HEK293 (cell line): Measurements from ENCODE around the gene AAR2.

ENCODE experiments used
- CTCF ChIA-PET: fragments of 350-600 bp; formaldehyde crosslinking; extraction: SDS; loops from one replicate; lab custom pipeline; 2021; ENCODE audit warnings: antibody characterized with exemption; lab: Yijun Ruan, JAX
- POLR2A ChIA-PET: fragments of 300-600 bp; formaldehyde crosslinking; extraction: SDS; loops from one replicate; lab custom pipeline; 2020; ENCODE audit warnings: antibody characterized with exemption, inconsistent platforms; lab: Yijun Ruan, JAX
- H3K27ac ChIP-seq: fragments of 200-500 bp; sonication (Bioruptor generic); 2 replicates; pipeline ENCODE4 v1.5.1; 2014; ENCODE audit warnings: low read depth, low read length, control low read depth, inconsistent platforms; ENCODE audit errors: extremely low read depth
- H3K36me3 ChIP-seq, 2 experiments: fragments of 200-500 bp in 1 of 2; sonication (Bioruptor generic) in 1 of 2; 1 replicate in 1 of 2; 2 replicates in 1 of 2; pipeline ENCODE4 v1.5.1; 2014 to 2017; ENCODE audit warnings: inconsistent platforms in 2 of 2, low read length in 2 of 2; ENCODE audit not compliant: control insufficient read depth in 2 of 2, insufficient read depth in 1 of 2
- H3K4me1 ChIP-seq: fragments of 200-500 bp; sonication (Bioruptor generic); 2 replicates; pipeline ENCODE4 v1.5.1; 2014; ENCODE audit warnings: mild to moderate bottlenecking, low read length, inconsistent platforms; ENCODE audit not compliant: control insufficient read depth, insufficient read depth
- H3K4me3 ChIP-seq: 2 replicates; pipeline ENCODE4 v1.5.1; 2011; ENCODE audit warnings: low read depth, mild to moderate bottlenecking, control low read depth, low read length, moderate library complexity
- H3K9me3 ChIP-seq: fragments of 200-500 bp; sonication (Bioruptor generic); 2 replicates; pipeline ENCODE4 v1.5.1; 2014; ENCODE audit warnings: low read depth, low read length, inconsistent platforms; ENCODE audit not compliant: control insufficient read depth, insufficient read depth
- GLIS1 ChIP-seq: fragments of 450-650 bp; formaldehyde crosslinking; IDR thresholded peaks from 2 replicates; pipeline ENCODE4 v1.5.1; 2016; ENCODE audit warnings: missing biosample characterization, missing genetic modification characterization
- OSR2 ChIP-seq: fragments of 450-650 bp; formaldehyde crosslinking; IDR thresholded peaks from 2 replicates; pipeline ENCODE4 v1.5.1; 2016; ENCODE audit warnings: missing biosample characterization, missing genetic modification characterization
- PRDM10 ChIP-seq: fragments of 450-650 bp; formaldehyde crosslinking; IDR thresholded peaks from 2 replicates; pipeline ENCODE4 v1.5.1; 2016; ENCODE audit warnings: missing biosample characterization, missing genetic modification characterization
- REPIN1 ChIP-seq: fragments of 450-650 bp; formaldehyde crosslinking; IDR thresholded peaks from 2 replicates; pipeline ENCODE4 v1.5.1; 2017; ENCODE audit warnings: missing biosample characterization, missing genetic modification characterization, low read depth
- WT1 ChIP-seq: fragments of 450-650 bp; formaldehyde crosslinking; IDR thresholded peaks from 2 replicates; pipeline ENCODE4 v1.5.1; 2016; ENCODE audit warnings: missing biosample characterization, missing genetic modification characterization
- YY1 ChIP-seq: fragments of 450-650 bp; formaldehyde crosslinking; IDR thresholded peaks from 2 replicates; pipeline ENCODE4 v1.5.1; 2018; ENCODE audit warnings: missing biosample characterization, missing genetic modification characterization
- ZBTB1 ChIP-seq: fragments of 450-650 bp; formaldehyde crosslinking; IDR thresholded peaks from 2 replicates; pipeline ENCODE4 v1.5.1; 2016; ENCODE audit warnings: missing biosample characterization, missing genetic modification characterization
- ZBTB17 ChIP-seq: fragments of 450-650 bp; formaldehyde crosslinking; IDR thresholded peaks from 2 replicates; pipeline ENCODE4 v1.5.1; 2016; ENCODE audit warnings: missing biosample characterization, missing genetic modification characterization
- ZFP41 ChIP-seq: fragments of 450-650 bp; formaldehyde crosslinking; IDR thresholded peaks from 2 replicates; pipeline ENCODE4 v1.5.1; 2016; ENCODE audit warnings: missing biosample characterization, missing genetic modification characterization, borderline replicate concordance
- ZIC2 ChIP-seq: fragments of 450-650 bp; formaldehyde crosslinking; IDR thresholded peaks from 2 replicates; pipeline ENCODE4 v1.5.1; 2016; ENCODE audit warnings: missing biosample characterization, missing genetic modification characterization
- ZNF112 ChIP-seq: fragments of 450-650 bp; formaldehyde crosslinking; IDR thresholded peaks from 2 replicates; pipeline ENCODE4 v1.5.0; 2017; ENCODE audit warnings: missing biosample characterization, missing genetic modification characterization
- ZNF174 ChIP-seq: fragments of 450-650 bp; formaldehyde crosslinking; IDR thresholded peaks from 2 replicates; pipeline ENCODE4 v1.5.0; 2017; ENCODE audit warnings: missing biosample characterization, mild to moderate bottlenecking, missing genetic modification characterization
- ZNF248 ChIP-seq: fragments of 450-650 bp; formaldehyde crosslinking; IDR thresholded peaks from 2 replicates; pipeline ENCODE4 v1.5.1; 2017; ENCODE audit warnings: missing biosample characterization, missing genetic modification characterization
- ZNF404 ChIP-seq: fragments of 450-650 bp; formaldehyde crosslinking; IDR thresholded peaks from 2 replicates; pipeline ENCODE4 v1.5.1; 2017; ENCODE audit warnings: missing biosample characterization, missing genetic modification characterization
- ZNF600 ChIP-seq: fragments of 450-650 bp; formaldehyde crosslinking; IDR thresholded peaks from 2 replicates; pipeline ENCODE4 v1.5.1; 2016; ENCODE audit warnings: missing biosample characterization, missing genetic modification characterization
- ZNF639 ChIP-seq: fragments of 450-650 bp; formaldehyde crosslinking; IDR thresholded peaks from 2 replicates; pipeline ENCODE4 v1.5.1; 2016; ENCODE audit warnings: missing biosample characterization, missing genetic modification characterization
- ZNF777 ChIP-seq: fragments of 450-650 bp; formaldehyde crosslinking; IDR thresholded peaks from 2 replicates; pipeline ENCODE4 v1.5.1; 2017; ENCODE audit warnings: missing biosample characterization, missing genetic modification characterization, borderline replicate concordance
- ZSCAN16 ChIP-seq: fragments of 450-650 bp; formaldehyde crosslinking; IDR thresholded peaks from 2 replicates; pipeline ENCODE4 v1.5.1; 2016; ENCODE audit warnings: missing biosample characterization, missing genetic modification characterization
- TF ChIP-seq, protein P1 (sequence below): fragments of 450-650 bp; formaldehyde crosslinking; IDR thresholded peaks from 2 replicates; pipeline ENCODE4 v1.5.1; 2016; ENCODE audit warnings: missing biosample characterization, missing genetic modification characterization, borderline replicate concordance
- TF ChIP-seq, protein P2 (sequence below): fragments of 450-650 bp; formaldehyde crosslinking; IDR thresholded peaks from 2 replicates; pipeline ENCODE4 v1.5.1; 2016; ENCODE audit warnings: missing biosample characterization, missing genetic modification characterization

Gene AAR2

DNA sequence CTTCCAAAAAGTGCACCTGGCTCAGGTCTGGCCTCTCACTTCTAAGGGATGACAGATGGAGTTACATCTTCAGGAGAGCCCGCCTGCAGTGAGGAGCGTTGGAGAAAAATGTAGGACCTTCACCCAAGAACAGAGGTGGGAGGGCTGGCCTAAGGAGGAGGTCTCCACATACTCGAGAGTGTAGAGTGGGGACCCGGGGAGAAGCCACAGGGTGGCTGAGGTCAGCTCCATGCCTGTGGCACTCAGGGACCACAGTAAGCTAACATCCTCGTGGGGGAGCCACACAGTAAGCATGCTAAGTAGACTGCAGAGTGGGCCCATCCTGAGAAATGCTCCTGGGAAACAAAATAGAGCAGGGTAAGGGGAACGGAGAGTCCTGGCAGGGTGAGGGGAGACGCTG, 24.0 kb downstream of the AAR2 start:
- H3K4me1 ChIP-seq = no peaks in the 10 kb centered on the region
- TF ChIP-seq PRDM10 (tag by site-specific recombination) = 0 out of 2 replicates have a peak, but pooled peaks have one; percentile 25
- TF ChIP-seq ZBTB17 (tag by site-specific recombination) = 0 out of 2 replicates have a peak, but pooled peaks have one; percentile 25
- TF ChIP-seq ZNF777 (tag by site-specific recombination) = no peak
- TF ChIP-seq ZIC2 = peak; percentile 88
- TF ChIP-seq, all 188 proteins: peak for 3
- H3K36me3 ChIP-seq = peaks cover 0 to 22% of the 10 kb centered on the region in 2 experiments; a peak in 1 of 3 replicates
- no peaks in the 10 kb centered on the region for H3K9me3 ChIP-seq
- no peak overlapping the region for H3K27ac ChIP-seq
- CTCF ChIA-PET = interaction anchor here (0.8 kb wide), 1 partner anchor 179 kb away, joined by 3 read pairs; no protein-coding TSS in a partner anchor
- no peak overlapping the region for H3K4me3 ChIP-seq
- POLR2A ChIA-PET = no interaction called here

GRCh38 chr20:36261389-36262105, 25.3 kb downstream of the AAR2 start:
- H3K9me3 ChIP-seq = no peaks in the 10 kb centered on the region
- no peak overlapping the region for H3K4me3 ChIP-seq
- ChIA-PET POLR2A (no interaction called here), CTCF (no interaction called here)
- TF ChIP-seq YY1 (tag by site-specific recombination) (no peak), OSR2 (peak; percentile 95), ZFP41 (no peak), GLIS1 (tag by site-specific recombination) (peak; percentile 90), ZNF112 (no peak), ZBTB1 (tag by site-specific recombination) (no peak), ZNF248 (no peak), ZNF639 (tag by site-specific recombination) (no peak), ZNF174 (no peak), ZNF404 (tag by site-specific recombination) (no peak), WT1 (tag by site-specific recombination) (no peak), ZNF600 (peak; percentile 76; the same call in 1 of the 2 replicates), REPIN1 (tag by site-specific recombination) (no peak), ZSCAN16 (tag by site-specific recombination) (no peak)
- TF ChIP-seq, protein P1, sequence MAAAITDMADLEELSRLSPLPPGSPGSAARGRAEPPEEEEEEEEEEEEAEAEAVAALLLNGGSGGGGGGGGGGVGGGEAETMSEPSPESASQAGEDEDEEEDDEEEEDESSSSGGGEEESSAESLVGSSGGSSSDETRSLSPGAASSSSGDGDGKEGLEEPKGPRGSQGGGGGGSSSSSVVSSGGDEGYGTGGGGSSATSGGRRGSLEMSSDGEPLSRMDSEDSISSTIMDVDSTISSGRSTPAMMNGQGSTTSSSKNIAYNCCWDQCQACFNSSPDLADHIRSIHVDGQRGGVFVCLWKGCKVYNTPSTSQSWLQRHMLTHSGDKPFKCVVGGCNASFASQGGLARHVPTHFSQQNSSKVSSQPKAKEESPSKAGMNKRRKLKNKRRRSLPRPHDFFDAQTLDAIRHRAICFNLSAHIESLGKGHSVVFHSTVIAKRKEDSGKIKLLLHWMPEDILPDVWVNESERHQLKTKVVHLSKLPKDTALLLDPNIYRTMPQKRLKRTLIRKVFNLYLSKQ (tag by site-specific recombination) = no peak
- TF ChIP-seq, protein P2, sequence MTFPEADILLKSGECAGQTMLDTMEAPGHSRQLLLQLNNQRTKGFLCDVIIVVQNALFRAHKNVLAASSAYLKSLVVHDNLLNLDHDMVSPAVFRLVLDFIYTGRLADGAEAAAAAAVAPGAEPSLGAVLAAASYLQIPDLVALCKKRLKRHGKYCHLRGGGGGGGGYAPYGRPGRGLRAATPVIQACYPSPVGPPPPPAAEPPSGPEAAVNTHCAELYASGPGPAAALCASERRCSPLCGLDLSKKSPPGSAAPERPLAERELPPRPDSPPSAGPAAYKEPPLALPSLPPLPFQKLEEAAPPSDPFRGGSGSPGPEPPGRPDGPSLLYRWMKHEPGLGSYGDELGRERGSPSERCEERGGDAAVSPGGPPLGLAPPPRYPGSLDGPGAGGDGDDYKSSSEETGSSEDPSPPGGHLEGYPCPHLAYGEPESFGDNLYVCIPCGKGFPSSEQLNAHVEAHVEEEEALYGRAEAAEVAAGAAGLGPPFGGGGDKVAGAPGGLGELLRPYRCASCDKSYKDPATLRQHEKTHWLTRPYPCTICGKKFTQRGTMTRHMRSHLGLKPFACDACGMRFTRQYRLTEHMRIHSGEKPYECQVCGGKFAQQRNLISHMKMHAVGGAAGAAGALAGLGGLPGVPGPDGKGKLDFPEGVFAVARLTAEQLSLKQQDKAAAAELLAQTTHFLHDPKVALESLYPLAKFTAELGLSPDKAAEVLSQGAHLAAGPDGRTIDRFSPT (tag by site-specific recombination) = no peak
- no peaks in the 10 kb centered on the region for H3K4me1 ChIP-seq
- H3K27ac ChIP-seq = no peak overlapping the region
- H3K36me3 ChIP-seq = peaks cover 0 to 9% of the 10 kb centered on the region in 2 experiments; a peak in 1 of 3 replicates
